Hair follicle dermal papilla cell (primary cell): ENCODE data around the gene PPFIA2. TPM values are rescaled to one million over a fixed set of nuclear protein-coding genes. Genes with fewer than 3 reads are reported as not detected.

Experiments used
- total RNA-seq: library from RNA; depleted of rRNA; stranded (reverse); fragments of >200 nt; gene quantifications from 2 replicates; pipeline ENCODE4 v1.2.3, GENCODE V29; 2012

Gene PPFIA2
- total RNA-seq, result 2.7 and 5.4 TPM in 2 replicates

DNA sequence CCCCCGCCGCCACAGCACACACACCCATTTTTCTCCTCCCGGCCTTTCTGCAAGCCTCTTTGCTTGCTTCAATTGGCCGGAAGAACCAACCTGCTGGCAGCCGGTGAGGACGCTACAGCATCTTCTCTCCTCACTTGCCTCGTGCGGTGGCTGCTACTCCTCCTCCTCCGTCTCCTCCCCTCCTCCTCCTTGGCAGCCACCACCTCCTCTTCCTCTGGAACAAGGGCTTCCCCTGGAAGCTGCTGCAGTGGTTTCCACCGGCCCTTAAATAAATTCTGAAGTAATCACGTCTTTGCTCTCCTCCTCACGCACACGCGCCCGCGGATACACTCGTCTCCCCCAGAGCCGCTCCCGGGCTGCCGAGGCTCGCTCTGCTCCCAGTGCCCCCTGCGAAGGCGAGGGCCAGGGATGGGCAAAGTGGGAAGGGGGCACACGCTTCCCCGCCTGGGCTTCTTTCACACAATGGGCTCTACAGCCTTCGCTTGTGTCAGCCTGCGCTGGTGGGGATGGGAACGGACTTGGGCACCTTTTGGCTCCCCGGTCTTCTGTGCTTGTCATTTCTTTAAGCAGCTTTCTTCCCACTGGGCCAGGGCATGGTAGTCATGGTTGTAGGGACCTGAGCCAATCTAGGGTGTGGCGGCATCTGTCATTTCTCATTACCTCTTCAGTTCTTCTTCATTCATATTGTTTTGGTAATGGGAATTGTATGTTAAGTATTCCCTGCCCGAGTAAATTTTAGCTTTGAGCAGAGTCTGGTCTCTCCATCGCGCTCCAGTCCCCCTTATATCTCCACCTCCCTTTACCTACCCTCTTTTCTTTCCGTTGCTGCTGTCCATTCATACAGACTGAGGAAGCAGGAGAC lies at the start of gene PPFIA2:
Gene PPFIA2, minus strand, starts transcription at position 161 of the 862 bp plus-strand sequence.

